ENCODE measurements around the gene ERCC2. TPM values are rescaled to one million over a fixed set of nuclear protein-coding genes. Genes with fewer than 3 reads are reported as not detected.
A peak's percentile ranks its signal among the peaks of the same experiment; 100 is the strongest.

The ERCC2 gene
- total RNA-seq, 1 experiment from 2014 or later: 58.9 TPM

GRCh38 chr19:45409557-45409920 is 39.2 kb upstream of the ERCC2 start:
- Histone ChIP-seq H4K20me1 (ENCODE audit: insufficient read depth) (no peaks in the 10 kb centered on the region), H3K9me2 (ENCODE audit: insufficient read depth) (no peaks in the 10 kb centered on the region), H3K4me2 (ENCODE audit: low read length) (no peak overlapping the region), H3K27ac (ENCODE audit: low read depth, low read length) (no peak overlapping the region), H3K9ac (ENCODE audit: low read length) (no peak overlapping the region), H3K79me2 (ENCODE audit: insufficient read depth, low read length) (peaks cover 38% of the 10 kb centered on the region), H3K36me3 (ENCODE audit: control insufficient read depth in 1 of 2, insufficient read depth in 2 of 2, low read length in 2 of 2) (peaks cover 10 to 29% of the 10 kb centered on the region in 2 experiments; a peak in 3 of 4 replicates), H3K4me3 (replicated peaks in 1 of 2; ENCODE audit: low read depth in 1 of 2, low read length in 2 of 2) (no peak overlapping the region), H2AFZ (ENCODE audit: low read depth, low read length, poor library complexity, severe bottlenecking) (no peak overlapping the region), H3K27me3 (ENCODE audit: insufficient read depth, low read length) (no peaks in the 10 kb centered on the region), H3K9me3 (ENCODE audit: control insufficient read depth in 1 of 2, insufficient read depth in 1 of 2, low read depth in 1 of 2, low read length in 2 of 2) (no peaks in the 10 kb centered on the region), H3K4me1 (ENCODE audit: control insufficient read depth in 1 of 2, insufficient read depth in 2 of 2, low read length in 2 of 2) (peaks cover 0 to 30% of the 10 kb centered on the region in 2 experiments; a peak in 2 of 4 replicates)
- intact Hi-C loops (cut with micrococcal nuclease): no loop called here
- no TSS peak for BruUV-seq (replicated peaks)
- RAD21 ChIA-PET (ENCODE audit: low non-redundant PET in 1 of 2, low total read pairs in 2 of 2, uncharacterized antibody in 2 of 2, unreplicated experiment in 2 of 2): no interaction called here
- ATAC-seq (no peak), DNase-seq (ENCODE audit: low read depth, low spot score) (no peak)
- POLR2A ChIA-PET: no interaction called here
- CTCF ChIA-PET: no interaction called here
- TF ChIP-seq SP1 (IDR thresholded peaks at IDR 0.05; ENCODE audit: low read depth) (no peak), POLR2AphosphoS5 (IDR thresholded peaks at IDR 0.05; ENCODE audit: low read depth, low read length) (peak; percentile 48), ELF1 (IDR thresholded peaks at IDR 0.05; ENCODE audit: borderline replicate concordance, low read depth) (no peak), FOSL1 (IDR thresholded peaks at IDR 0.05; ENCODE audit: low read depth) (no peak)

GRCh38 chr19:45408830-45409556 is 38.6 kb upstream of the ERCC2 start:
- no peak overlapping the region for H3K4me3 ChIP-seq (replicated peaks in 1 of 2; ENCODE audit: low read depth in 1 of 2, low read length in 2 of 2)
- H3K27me3 ChIP-seq (ENCODE audit: insufficient read depth, low read length): no peaks in the 10 kb centered on the region
- BruUV-seq (replicated peaks): no TSS peak
- ATAC-seq (no peak), DNase-seq (ENCODE audit: low read depth, low spot score) (no peak)
- intact Hi-C loops (cut with micrococcal nuclease): no loop called here
- no peak overlapping the region for H3K4me2 ChIP-seq (ENCODE audit: low read length)
- CTCF ChIA-PET: no interaction called here
- no peak overlapping the region for H3K9ac ChIP-seq (ENCODE audit: low read length)
- POLR2A ChIA-PET: no interaction called here
- peaks cover 0 to 31% of the 10 kb centered on the region in 2 experiments; a peak in 2 of 4 replicates for H3K4me1 ChIP-seq (ENCODE audit: control insufficient read depth in 1 of 2, insufficient read depth in 2 of 2, low read length in 2 of 2)
- peaks cover 40% of the 10 kb centered on the region for H3K79me2 ChIP-seq (ENCODE audit: insufficient read depth, low read length)
- no peaks in the 10 kb centered on the region for H3K9me2 ChIP-seq (ENCODE audit: insufficient read depth)
- 0 out of 2 replicates have a peak overlapping the region, but pooled peaks have one; percentile 8 for H3K27ac ChIP-seq (ENCODE audit: low read depth, low read length)
- peaks cover 8 to 26% of the 10 kb centered on the region in 2 experiments; a peak in 3 of 4 replicates for H3K36me3 ChIP-seq (ENCODE audit: control insufficient read depth in 1 of 2, insufficient read depth in 2 of 2, low read length in 2 of 2)
- TF ChIP-seq ZNF274 (IDR thresholded peaks at IDR 0.05; ENCODE audit: low read depth, low read length) (no peak), CEBPB (IDR thresholded peaks at IDR 0.05; ENCODE audit: low read depth) (no peak), CBX3 (IDR thresholded peaks at IDR 0.05; ENCODE audit: low read depth) (no peak), FOSL1 (IDR thresholded peaks at IDR 0.05; ENCODE audit: low read depth) (no peak)
- TF ChIP-seq, protein P1, sequence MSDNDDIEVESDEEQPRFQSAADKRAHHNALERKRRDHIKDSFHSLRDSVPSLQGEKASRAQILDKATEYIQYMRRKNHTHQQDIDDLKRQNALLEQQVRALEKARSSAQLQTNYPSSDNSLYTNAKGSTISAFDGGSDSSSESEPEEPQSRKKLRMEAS (IDR thresholded peaks at IDR 0.05): no peak
- no peaks in the 10 kb centered on the region for H3K9me3 ChIP-seq (ENCODE audit: control insufficient read depth in 1 of 2, insufficient read depth in 1 of 2, low read depth in 1 of 2, low read length in 2 of 2)
- RAD21 ChIA-PET (ENCODE audit: low non-redundant PET in 1 of 2, low total read pairs in 2 of 2, uncharacterized antibody in 2 of 2, unreplicated experiment in 2 of 2): no interaction called here
- H2AFZ ChIP-seq (ENCODE audit: low read depth, low read length, poor library complexity, severe bottlenecking): no peak overlapping the region
- no peaks in the 10 kb centered on the region for H4K20me1 ChIP-seq (ENCODE audit: insufficient read depth)
